ENCODE results near the gene DIPK1C.
A peak's percentile ranks its signal among the peaks of the same experiment; 100 is the strongest.

DIPK1C gene

DNA sequence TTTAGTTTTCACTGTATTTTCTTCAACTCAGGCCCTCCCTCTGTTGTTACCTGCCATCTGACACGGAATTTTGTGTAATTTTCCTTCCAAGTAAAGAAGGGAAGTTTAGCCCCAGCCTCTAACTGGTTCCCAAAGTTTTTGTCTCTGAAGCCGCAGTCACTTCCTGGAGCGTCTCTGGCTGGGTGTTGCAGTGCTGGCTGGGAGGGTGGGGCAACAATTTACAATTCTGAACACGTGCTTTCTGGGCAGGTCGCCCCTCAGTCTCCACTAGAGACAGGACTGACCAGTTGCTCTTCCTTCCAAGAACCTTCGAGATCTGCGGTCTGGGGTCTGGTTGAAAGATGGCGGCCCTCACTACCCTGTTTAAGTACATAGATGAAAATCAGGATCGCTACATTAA, 42.5 kb upstream of the DIPK1C start:
- Histone ChIP-seq H3K9me3 (ENCODE audit: control insufficient read depth, insufficient read depth, low read length) (no peaks in the 10 kb centered on the region), H3K27ac (ENCODE audit: low read depth, low read length) (peak overlapping the region; percentile 81), H3K4me3 (ENCODE audit: low read length) (peak overlapping the region; percentile 96), H3F3A (ENCODE audit: control insufficient read depth, insufficient read depth) (peaks cover 19% of the 10 kb centered on the region), H3K27me3 (ENCODE audit: control insufficient read depth, low read length) (no peaks in the 10 kb centered on the region), H3K4me2 (ENCODE audit: low read length) (peak overlapping the region; percentile 81), H3K9me2 (replicated peaks; ENCODE audit: control insufficient read depth, low read length) (no peaks in the 10 kb centered on the region), H3K79me2 (ENCODE audit: control insufficient read depth, low read length) (peaks cover 77% of the 10 kb centered on the region), H3K4me1 (ENCODE audit: control insufficient read depth, low read length) (peaks cover 34% of the 10 kb centered on the region), H4K20me1 (ENCODE audit: control insufficient read depth, insufficient read depth, low read depth, low read length) (no peaks in the 10 kb centered on the region; the same call in 1 of the 2 replicates), H3K36me3 (ENCODE audit: control insufficient read depth, low read length) (peaks cover 49% of the 10 kb centered on the region)
- TF ChIP-seq, protein P1, sequence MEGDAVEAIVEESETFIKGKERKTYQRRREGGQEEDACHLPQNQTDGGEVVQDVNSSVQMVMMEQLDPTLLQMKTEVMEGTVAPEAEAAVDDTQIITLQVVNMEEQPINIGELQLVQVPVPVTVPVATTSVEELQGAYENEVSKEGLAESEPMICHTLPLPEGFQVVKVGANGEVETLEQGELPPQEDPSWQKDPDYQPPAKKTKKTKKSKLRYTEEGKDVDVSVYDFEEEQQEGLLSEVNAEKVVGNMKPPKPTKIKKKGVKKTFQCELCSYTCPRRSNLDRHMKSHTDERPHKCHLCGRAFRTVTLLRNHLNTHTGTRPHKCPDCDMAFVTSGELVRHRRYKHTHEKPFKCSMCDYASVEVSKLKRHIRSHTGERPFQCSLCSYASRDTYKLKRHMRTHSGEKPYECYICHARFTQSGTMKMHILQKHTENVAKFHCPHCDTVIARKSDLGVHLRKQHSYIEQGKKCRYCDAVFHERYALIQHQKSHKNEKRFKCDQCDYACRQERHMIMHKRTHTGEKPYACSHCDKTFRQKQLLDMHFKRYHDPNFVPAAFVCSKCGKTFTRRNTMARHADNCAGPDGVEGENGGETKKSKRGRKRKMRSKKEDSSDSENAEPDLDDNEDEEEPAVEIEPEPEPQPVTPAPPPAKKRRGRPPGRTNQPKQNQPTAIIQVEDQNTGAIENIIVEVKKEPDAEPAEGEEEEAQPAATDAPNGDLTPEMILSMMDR (IDR thresholded peaks at IDR 0.05; ENCODE audit: low read depth, low read length, poor library complexity, severe bottlenecking): no peak
- TF ChIP-seq EZH2phosphoT487 (IDR thresholded peaks at IDR 0.05; ENCODE audit: borderline replicate concordance, low read length): no peak

DNA sequence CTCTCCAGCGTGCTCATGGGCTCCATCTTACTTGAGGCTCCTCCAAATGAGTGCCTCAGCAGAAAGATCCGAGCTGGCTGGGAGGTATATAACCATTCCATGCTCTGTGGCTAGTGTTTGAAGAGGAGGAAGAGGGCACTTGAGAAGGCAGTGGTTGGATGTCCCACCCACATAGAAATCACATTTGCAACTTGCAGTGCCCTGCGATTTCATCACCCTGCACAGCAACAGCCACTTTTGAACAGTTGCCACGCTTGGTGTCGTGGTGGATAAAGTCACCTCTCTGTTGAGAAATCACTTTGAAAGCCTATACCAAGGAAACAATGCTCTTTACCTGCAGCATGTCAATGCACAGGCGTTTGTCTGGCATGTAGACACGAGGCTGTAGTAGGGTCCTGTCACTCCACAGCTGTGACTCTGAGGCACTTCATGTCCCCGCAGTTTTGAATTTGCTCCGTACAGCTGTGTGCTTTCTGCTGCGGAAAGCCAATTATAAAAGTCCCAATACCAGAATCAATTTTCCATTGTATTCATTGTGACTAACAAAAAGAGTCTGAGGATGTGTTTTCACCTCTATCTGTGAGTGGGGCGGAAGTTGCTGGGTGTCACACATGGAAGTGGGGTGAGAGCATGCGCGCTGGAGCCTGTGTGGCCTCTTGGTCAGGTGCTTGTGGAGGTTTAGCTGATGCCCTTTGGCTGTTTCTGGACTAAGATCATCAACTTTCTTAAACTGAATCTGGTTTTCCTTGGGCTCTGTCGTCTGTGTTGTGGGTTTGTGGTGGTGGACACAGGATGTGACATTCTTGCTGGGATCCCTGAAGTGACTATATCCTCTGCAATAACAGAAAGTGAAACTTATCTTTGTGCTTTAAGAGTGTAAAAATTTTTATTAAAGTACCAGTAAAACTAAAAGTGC, 41.9 kb upstream of the DIPK1C start:
- Histone ChIP-seq H3K9me2 (replicated peaks; ENCODE audit: control insufficient read depth, low read length) (no peaks in the 10 kb centered on the region), H3K27ac (ENCODE audit: low read depth, low read length) (peak overlapping the region; percentile 81), H3K79me2 (ENCODE audit: control insufficient read depth, low read length) (peaks cover 72% of the 10 kb centered on the region), H3K4me2 (ENCODE audit: low read length) (peak overlapping the region; percentile 81), H3K9me3 (ENCODE audit: control insufficient read depth, insufficient read depth, low read length) (no peaks in the 10 kb centered on the region), H3F3A (ENCODE audit: control insufficient read depth, insufficient read depth) (peaks cover 25% of the 10 kb centered on the region), H3K4me1 (ENCODE audit: control insufficient read depth, low read length) (peaks cover 34% of the 10 kb centered on the region), H3K4me3 (ENCODE audit: low read length) (peak overlapping the region; percentile 96), H4K20me1 (ENCODE audit: control insufficient read depth, insufficient read depth, low read depth, low read length) (no peaks in the 10 kb centered on the region), H3K36me3 (ENCODE audit: control insufficient read depth, low read length) (peaks cover 42% of the 10 kb centered on the region), H3K27me3 (ENCODE audit: control insufficient read depth, low read length) (peaks cover 4% of the 10 kb centered on the region)
- TF ChIP-seq EZH2phosphoT487 (IDR thresholded peaks at IDR 0.05; ENCODE audit: borderline replicate concordance, low read length): no peak
- TF ChIP-seq, protein P1 (IDR thresholded peaks at IDR 0.05; ENCODE audit: low read depth, low read length, poor library complexity, severe bottlenecking): no peak

DNA sequence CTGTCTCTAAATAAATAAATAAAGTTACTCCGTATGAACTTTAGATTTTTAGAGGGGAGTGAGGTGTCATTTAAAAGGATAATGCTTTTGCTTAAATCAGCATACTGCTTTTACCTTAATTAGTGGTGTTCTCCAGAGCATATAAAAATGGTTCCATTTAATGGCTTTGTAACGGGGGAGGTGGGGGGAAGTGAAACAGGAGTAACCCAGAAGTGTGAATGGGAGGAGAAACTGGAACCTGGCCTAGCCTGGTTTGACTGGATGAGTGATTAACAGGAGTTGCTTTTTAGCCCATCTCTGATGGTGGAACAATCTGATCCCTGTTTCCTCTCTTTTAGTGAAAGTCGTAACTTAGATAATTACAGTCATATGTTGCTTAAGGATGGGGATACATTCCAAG, 40.7 kb upstream of the DIPK1C start:
- TF ChIP-seq, protein P1 (IDR thresholded peaks at IDR 0.05; ENCODE audit: low read depth, low read length, poor library complexity, severe bottlenecking): no peak
- TF ChIP-seq EZH2phosphoT487 (IDR thresholded peaks at IDR 0.05; ENCODE audit: borderline replicate concordance, low read length): no peak
- Histone ChIP-seq H3K4me1 (ENCODE audit: control insufficient read depth, low read length) (peaks cover 34% of the 10 kb centered on the region), H3K9me3 (ENCODE audit: control insufficient read depth, insufficient read depth, low read length) (no peaks in the 10 kb centered on the region), H3K27me3 (ENCODE audit: control insufficient read depth, low read length) (peaks cover 7% of the 10 kb centered on the region), H3K36me3 (ENCODE audit: control insufficient read depth, low read length) (peaks cover 33% of the 10 kb centered on the region), H3K9me2 (replicated peaks; ENCODE audit: control insufficient read depth, low read length) (no peaks in the 10 kb centered on the region), H3K4me3 (ENCODE audit: low read length) (peak overlapping the region; percentile 96), H3F3A (ENCODE audit: control insufficient read depth, insufficient read depth) (peaks cover 25% of the 10 kb centered on the region), H3K27ac (ENCODE audit: low read depth, low read length) (peak overlapping the region; percentile 81), H4K20me1 (ENCODE audit: control insufficient read depth, insufficient read depth, low read depth, low read length) (no peaks in the 10 kb centered on the region), H3K79me2 (ENCODE audit: control insufficient read depth, low read length) (peaks cover 64% of the 10 kb centered on the region), H3K4me2 (ENCODE audit: low read length) (peak overlapping the region; percentile 81)

All from DOHH2 (cell line).